ENCODE results near the gene PRR7.

Gene PRR7

GRCh38 chr5:177490311-177490991, 43.8 kb downstream of the PRR7 start (continued):
- TF ChIP-seq, protein P1, sequence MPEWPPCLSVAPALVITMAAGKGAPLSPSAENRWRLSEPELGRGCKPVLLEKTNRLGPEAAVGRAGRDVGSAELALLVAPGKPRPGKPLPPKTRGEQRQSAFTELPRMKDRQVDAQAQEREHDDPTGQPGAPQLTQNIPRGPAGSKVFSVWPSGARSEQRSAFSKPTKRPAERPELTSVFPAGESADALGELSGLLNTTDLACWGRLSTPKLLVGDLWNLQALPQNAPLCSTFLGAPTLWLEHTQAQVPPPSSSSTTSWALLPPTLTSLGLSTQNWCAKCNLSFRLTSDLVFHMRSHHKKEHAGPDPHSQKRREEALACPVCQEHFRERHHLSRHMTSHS (tag by site-specific recombination; IDR thresholded peaks at IDR 0.05) = no peak
- TF ChIP-seq, protein P2, sequence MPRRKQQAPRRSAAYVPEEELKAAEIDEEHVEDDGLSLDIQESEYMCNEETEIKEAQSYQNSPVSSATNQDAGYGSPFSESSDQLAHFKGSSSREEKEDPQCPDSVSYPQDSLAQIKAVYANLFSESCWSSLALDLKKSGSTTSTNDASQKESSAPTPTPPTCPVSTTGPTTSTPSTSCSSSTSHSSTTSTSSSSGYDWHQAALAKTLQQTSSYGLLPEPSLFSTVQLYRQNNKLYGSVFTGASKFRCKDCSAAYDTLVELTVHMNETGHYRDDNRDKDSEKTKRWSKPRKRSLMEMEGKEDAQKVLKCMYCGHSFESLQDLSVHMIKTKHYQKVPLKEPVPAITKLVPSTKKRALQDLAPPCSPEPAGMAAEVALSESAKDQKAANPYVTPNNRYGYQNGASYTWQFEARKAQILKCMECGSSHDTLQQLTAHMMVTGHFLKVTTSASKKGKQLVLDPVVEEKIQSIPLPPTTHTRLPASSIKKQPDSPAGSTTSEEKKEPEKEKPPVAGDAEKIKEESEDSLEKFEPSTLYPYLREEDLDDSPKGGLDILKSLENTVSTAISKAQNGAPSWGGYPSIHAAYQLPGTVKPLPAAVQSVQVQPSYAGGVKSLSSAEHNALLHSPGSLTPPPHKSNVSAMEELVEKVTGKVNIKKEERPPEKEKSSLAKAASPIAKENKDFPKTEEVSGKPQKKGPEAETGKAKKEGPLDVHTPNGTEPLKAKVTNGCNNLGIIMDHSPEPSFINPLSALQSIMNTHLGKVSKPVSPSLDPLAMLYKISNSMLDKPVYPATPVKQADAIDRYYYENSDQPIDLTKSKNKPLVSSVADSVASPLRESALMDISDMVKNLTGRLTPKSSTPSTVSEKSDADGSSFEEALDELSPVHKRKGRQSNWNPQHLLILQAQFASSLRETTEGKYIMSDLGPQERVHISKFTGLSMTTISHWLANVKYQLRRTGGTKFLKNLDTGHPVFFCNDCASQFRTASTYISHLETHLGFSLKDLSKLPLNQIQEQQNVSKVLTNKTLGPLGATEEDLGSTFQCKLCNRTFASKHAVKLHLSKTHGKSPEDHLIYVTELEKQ (tag by site-specific recombination; IDR thresholded peaks at IDR 0.05; ENCODE audit: borderline replicate concordance) = no peak

DNA sequence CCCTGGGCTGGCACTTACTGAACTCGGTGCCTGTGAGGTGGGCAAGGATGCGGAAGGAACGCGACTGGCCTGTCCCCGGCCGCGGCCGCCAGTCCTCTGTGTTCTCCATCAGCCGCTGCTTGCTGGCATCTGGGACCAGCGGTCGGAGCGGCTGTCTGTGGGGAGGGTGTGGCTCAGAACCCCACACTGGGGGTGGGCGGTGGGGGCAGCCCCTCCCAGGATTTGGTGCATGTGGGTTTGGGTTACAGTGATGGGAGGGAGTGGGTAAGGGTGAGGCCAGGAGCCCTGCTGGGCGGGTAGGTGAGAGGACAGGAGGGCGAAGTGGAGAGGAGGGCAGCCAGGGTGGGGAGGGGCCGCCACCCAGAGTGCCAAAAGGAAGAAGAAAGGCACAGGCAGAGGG, 44.4 kb downstream of the PRR7 start:
- no peak overlapping the region for H3K4me3 ChIP-seq (ENCODE audit: low read depth, low read length)

More for the DNA sequence above, 44.4 kb downstream of the PRR7 start:
- no peak for TF ChIP-seq ZNF596 (tag by site-specific recombination; IDR thresholded peaks at IDR 0.05)
- TF ChIP-seq ZNF112 (tag by site-specific recombination; IDR thresholded peaks at IDR 0.05) = no peak
- TF ChIP-seq ZNF133 (tag by site-specific recombination; IDR thresholded peaks at IDR 0.05) = no peak
- peak; percentile 47; the same call in 1 of the 2 replicates for TF ChIP-seq PATZ1 (tag by site-specific recombination; IDR thresholded peaks at IDR 0.05)
- TF ChIP-seq KLF1 (tag by site-specific recombination; IDR thresholded peaks at IDR 0.05) = peak; percentile 99
- no peak for TF ChIP-seq PRDM6 (tag by site-specific recombination; IDR thresholded peaks at IDR 0.05)
- TF ChIP-seq GLIS2 (tag by site-specific recombination; IDR thresholded peaks at IDR 0.05) = peak; percentile 57; the same call in 1 of the 2 replicates
- TF ChIP-seq HOXD13 (CRISPR knock-in tag; IDR thresholded peaks at IDR 0.05; ENCODE audit: borderline replicate concordance) = no peak
- no peak for TF ChIP-seq KLF10 (tag by site-specific recombination; IDR thresholded peaks at IDR 0.05)
- peak; percentile 58 for TF ChIP-seq ZFHX2 (tag by site-specific recombination; conservative IDR thresholded peaks at IDR 0.05)
- 0 out of 2 replicates have a peak, but pooled peaks have one; percentile 19 for TF ChIP-seq HIC1 (tag by site-specific recombination; IDR thresholded peaks at IDR 0.05)
- TF ChIP-seq, protein P3, sequence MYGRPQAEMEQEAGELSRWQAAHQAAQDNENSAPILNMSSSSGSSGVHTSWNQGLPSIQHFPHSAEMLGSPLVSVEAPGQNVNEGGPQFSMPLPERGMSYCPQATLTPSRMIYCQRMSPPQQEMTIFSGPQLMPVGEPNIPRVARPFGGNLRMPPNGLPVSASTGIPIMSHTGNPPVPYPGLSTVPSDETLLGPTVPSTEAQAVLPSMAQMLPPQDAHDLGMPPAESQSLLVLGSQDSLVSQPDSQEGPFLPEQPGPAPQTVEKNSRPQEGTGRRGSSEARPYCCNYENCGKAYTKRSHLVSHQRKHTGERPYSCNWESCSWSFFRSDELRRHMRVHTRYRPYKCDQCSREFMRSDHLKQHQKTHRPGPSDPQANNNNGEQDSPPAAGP (tag by site-specific recombination; IDR thresholded peaks at IDR 0.05) = peak; percentile 91; the same call in 1 of the 2 replicates
- TF ChIP-seq, protein P4, sequence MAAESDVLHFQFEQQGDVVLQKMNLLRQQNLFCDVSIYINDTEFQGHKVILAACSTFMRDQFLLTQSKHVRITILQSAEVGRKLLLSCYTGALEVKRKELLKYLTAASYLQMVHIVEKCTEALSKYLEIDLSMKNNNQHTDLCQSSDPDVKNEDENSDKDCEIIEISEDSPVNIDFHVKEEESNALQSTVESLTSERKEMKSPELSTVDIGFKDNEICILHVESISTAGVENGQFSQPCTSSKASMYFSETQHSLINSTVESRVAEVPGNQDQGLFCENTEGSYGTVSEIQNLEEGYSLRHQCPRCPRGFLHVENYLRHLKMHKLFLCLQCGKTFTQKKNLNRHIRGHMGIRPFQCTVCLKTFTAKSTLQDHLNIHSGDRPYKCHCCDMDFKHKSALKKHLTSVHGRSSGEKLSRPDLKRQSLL (tag by site-specific recombination; IDR thresholded peaks at IDR 0.05) = no peak
- no peak for TF ChIP-seq ZNF174 (tag by site-specific recombination; IDR thresholded peaks at IDR 0.05)
- peak; percentile 91 for TF ChIP-seq EGR2 (tag by site-specific recombination; IDR thresholded peaks at IDR 0.05; ENCODE audit: low read depth)
- CTCF ChIA-PET = interaction anchor here (0.6 to 1.4 kb wide), 3 partner anchors 12 to 312 kb away, joined by 3 to 4 read pairs (median 4); no protein-coding TSS in a partner anchor
- peaks cover 15% of the 10 kb centered on the region for H3K4me1 ChIP-seq (ENCODE audit: control insufficient read depth, insufficient read depth, low read length)
- H3K36me3 ChIP-seq (ENCODE audit: control insufficient read depth in 2 of 2, insufficient read depth in 1 of 2, low read length in 2 of 2) = peaks cover 10 to 76% of the 10 kb centered on the region in 2 experiments; a peak in 2 of 3 replicates
- POLR2A ChIA-PET = no interaction called here
- no peak overlapping the region for H3K27ac ChIP-seq (ENCODE audit: extremely low read depth, low read depth, low read length)
- H3K9me3 ChIP-seq (ENCODE audit: control insufficient read depth, insufficient read depth, low read depth, low read length) = no peaks in the 10 kb centered on the region
